ENCODE measurements around the gene INSYN2B.

INSYN2B gene

GRCh38 chr5:169922474-169922873, 57.8 kb downstream of the INSYN2B start:
- DNase-seq, result no peak

- no peak for DNase-seq
These were observed 58.3 kb downstream of the INSYN2B start for GRCh38 chr5:169921949-169922348.

GRCh38 chr5:169921384-169921783, 58.9 kb downstream of the INSYN2B start:
- DNase-seq, result no peak

GRCh38 chr5:169920474-169920873, 59.8 kb downstream of the INSYN2B start:
- no peak for DNase-seq

DNA sequence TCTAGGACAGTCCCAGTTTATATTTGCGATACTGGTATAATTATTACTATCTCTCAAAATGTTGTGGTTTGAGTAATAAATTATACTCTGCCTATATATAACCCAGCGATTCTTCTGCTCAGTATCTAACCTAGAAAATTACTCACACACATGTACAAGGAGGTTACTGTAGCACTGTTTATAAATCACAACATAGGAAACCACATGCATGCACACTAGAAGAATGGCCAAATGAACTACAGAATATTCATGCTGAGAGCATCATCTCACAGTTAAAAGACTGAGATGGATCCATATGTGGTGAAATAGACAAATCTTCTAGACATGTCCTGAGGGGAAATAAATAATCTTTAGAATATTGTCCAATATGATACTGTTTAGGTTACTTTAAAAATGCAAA, 62.1 kb downstream of the INSYN2B start:
- DNase-seq, result no peak

DNA sequence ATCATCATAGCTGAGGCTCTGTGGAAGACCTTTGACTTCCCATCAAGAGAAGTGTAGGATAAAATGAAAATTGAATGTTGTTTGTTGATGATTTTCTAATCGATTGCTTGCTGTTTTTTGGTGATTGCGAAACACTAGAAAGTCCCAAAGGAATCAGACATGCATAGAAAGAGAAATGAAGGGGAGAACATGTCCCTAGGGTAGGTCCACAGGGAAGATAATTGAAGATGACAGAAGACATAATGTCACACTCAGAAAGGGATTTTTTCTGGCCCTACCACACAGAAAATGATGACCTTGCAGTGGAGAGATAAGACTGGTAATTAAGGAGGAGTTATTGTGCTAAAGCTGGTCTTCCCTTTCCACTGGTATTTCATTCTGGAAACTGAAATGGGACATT, 62.8 kb downstream of the INSYN2B start:
- no peak for DNase-seq

- DNase-seq, result no peak
These were observed 65.5 kb downstream of the INSYN2B start for GRCh38 chr5:169914766-169915165.

DNA sequence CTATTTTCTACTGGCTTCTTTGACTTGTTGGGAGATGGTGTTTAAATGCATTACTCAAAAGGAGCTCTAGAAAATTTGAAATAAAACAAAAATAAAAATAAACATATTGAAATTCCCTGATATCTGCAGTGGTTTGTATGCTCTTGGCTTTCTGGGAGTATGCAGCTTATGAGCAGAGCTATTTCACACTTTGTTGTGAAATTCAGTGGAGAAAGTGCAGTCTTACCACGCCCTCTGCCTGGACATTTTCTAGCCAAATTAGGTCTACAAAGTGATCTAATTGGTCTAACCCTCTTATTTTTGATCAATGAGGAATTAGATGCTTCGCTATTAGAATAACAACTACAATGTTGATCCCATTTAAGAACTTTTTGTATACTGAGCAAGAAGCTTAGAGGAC, 66.8 kb downstream of the INSYN2B start:
- no peak for DNase-seq

DNA sequence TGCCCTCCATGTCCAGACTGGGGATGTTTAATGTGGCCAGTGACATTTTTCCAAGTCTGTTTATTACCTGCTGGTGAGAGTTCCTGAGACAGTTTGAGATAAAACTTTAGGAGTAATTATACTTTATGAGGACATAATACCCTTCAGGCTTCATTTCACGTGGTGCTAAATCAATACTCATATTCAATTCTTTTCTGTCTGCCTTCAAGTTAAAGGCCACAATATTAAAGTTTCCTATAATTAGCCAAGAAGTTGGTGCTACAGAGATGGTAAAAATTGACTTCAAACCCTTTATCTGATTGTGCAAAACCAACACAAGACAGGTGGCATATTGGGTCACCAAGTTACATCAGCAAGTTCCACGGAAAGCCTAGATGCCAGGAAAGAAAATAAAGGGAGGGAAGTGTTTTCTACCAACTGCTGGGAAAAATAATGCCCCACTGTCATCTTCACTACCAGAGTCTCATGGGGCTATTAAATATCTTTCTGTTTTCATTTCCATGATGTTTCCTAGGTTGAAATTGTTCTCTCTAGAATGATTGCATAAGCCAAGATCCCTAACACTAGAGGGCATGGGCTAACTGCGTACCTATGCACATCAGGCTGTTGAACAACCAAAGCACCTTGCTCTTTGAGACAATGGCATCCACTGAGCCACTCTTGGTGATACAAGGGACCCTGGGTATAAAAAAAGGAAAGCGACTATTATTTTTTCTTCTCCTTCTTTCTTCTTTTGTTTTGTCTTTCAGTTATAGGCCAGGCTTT, 68.7 kb downstream of the INSYN2B start:
- no peak for DNase-seq

DNA sequence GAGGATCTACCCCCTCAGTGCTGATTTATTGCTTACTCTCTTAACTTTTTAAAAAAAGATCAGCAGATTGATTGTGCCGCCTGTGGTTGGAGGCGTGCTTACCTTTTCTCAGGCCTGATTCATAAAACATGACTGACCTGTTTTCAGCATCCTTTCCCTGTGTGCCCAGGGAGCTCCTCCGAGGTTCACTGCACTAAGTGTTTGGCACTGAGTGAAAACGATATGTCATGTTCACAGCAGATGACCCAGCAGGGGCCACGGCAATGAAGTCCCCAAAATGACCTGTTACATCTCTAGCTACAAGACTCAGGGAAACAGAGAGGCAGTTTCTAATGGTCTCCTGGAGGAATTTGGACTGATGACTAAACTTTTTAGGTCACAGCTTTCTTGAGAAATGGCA, 69.9 kb downstream of the INSYN2B start:
- DNase-seq, result no peak

GRCh38 chr5:169909945-169910344, 70.3 kb downstream of the INSYN2B start:
- no peak for DNase-seq

DNA sequence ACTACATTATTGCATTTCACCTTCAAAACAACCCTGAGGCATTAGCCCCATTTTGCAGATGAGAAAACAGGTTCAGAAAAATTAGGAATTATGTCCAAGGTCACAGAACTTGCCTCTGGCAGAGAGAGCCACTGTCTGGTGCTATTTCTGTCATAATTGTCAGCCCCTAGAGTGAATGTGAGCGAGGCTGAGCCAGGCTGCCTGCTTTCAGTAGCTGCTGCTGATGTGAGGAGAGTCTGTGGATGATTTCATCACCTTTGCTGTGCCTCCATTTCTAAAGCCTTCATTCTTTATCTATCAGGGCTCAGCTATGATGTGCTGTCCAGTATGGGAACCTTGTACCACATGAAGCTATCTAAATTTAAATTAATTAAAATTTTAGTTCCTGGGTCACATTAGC, 71.4 kb downstream of the INSYN2B start:
- no peak for DNase-seq

- DNase-seq, result peak; percentile 6 to 57 (median 8)
These were observed 73.3 kb downstream of the INSYN2B start for GRCh38 chr5:169906745-169907649.

GRCh38 chr5:169905017-169905416, 75.3 kb downstream of the INSYN2B start:
- DNase-seq, result no peak

GRCh38 chr5:169904508-169904907, 75.8 kb downstream of the INSYN2B start:
- no peak for DNase-seq

- no peak for DNase-seq
These were observed 76.2 kb downstream of the INSYN2B start for GRCh38 chr5:169904059-169904458.

DNA sequence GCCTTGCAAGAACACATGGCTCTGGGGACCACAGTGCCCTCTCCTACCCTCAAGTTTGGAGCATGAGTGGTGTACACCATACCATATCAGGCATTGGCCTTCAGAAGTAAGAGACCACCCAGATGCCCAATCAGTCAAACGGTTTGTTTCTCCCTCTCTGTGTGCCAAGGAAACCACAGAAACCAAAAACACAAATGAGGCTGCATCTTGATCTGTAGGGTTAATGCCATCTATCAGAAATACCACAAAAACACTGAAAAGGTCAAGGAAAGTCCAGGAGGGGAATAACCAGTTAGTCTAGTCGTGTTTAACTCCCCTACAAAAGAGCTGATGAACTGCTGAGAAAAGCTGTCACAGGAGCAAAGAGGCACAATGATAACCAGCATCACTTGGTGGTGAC, 78.4 kb downstream of the INSYN2B start:
- no peak for DNase-seq

DNA sequence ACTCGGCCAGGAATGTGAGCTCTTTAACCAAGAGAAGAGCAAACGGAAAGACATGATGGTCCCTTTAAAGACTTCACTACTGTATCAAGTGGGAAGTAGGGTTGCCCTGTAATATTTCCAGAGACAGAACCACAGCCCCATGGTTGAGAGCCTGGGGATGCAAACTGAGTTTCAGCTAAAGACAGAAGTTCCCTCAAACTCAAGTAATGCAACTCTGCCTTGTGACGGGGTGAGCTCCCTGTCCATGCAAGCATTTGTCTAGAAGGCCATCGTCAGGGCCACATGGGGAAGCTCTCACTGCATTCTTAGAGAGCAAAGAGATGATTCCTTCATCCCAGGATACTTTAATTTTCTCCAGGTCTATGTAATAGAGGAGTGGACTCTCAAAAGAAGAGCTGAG, 82.8 kb downstream of the INSYN2B start:
- no peak for DNase-seq

DNA sequence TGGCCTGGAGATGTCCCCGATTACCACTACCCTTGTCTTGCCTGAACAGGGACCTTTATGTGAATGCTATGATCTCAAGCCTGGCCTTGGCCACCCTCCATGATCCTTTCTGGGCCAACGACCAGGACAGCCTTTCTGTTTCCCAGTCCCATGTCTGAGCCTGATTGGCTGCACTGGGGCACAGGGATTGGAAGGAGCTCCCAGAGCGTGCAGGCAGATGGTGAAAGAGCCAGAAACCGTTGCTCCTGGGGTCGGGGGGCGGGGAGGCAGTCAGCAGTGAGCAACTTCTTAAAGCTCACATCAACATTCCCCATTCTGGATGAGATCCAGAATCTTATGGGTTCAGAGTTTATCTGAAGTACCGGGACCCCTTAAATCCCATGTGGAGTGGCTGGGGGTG, 84.4 kb downstream of the INSYN2B start:
- DNase-seq, result no peak

DNA sequence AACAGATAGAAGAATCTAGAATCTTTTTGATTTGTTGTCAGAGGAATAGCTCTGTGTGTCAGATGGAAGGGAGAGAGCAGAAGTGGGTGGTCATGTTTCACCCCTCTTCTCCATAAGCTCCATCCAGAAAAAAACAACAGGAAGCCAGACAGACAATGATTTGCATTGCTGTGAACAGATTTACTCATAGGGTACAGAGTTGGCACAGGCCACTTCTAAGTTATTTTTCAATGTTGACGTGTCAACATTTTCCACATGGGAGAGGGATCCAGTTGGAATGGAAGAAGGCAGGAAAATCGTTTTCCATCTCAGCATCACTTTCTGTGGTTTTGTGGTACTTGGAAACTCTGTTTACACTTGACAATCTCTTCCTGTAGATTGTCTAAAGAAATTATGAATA, 86.7 kb downstream of the INSYN2B start:
- DNase-seq, result no peak

- DNase-seq, result no peak
These were observed 87.3 kb downstream of the INSYN2B start for GRCh38 chr5:169893010-169893409.

DNA sequence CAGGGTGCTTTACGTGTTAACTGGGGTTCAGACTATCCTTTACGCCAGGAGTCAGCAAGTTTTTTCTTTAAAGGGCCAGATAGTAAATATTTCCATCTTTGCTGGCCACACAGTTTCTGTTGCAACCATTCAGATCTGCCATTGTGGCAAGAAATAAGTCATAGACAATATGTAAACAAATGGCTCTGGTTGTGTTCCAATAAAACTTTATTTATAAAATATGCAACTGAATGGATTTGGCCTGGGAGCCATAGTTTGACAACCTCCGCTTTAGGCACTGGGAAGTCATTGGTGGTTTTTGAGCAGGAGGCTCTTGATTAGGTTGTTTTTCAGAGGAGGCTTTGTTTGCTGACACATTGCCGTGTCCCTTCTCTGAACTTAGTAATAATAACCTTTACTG, 90.7 kb downstream of the INSYN2B start:
- no peak for DNase-seq

- DNase-seq, result no peak
These were observed 93.6 kb downstream of the INSYN2B start for GRCh38 chr5:169886677-169887076.

- DNase-seq, result no peak
These were observed 94.3 kb downstream of the INSYN2B start for GRCh38 chr5:169886033-169886432.
